GM23248 (cell line): Measurements from ENCODE around the gene NHLRC4. TPM values are rescaled to one million over a fixed set of nuclear protein-coding genes. Genes with fewer than 3 reads are reported as not detected.

Experiments
- DNase-seq: peaks from one replicate; pipeline ENCODE4 v3.0.0-alpha.2; 2015
- H2AFZ ChIP-seq: fragments of 200-600 bp; sonication (generic); 2 replicates; pipeline ENCODE4 v1.6.1; 2016; ENCODE audit warnings: antibody characterized with exemption
- H3F3A ChIP-seq: fragments of 200-600 bp; sonication (generic); 2 replicates; pipeline ENCODE4 v1.6.1; 2016; ENCODE audit warnings: mild to moderate bottlenecking, antibody characterized with exemption, mixed run types; ENCODE audit not compliant: insufficient read depth
- H3K27ac ChIP-seq: fragments of 200-600 bp; sonication (generic); 2 replicates; pipeline ENCODE4 v1.5.1; 2016; ENCODE audit warnings: mild to moderate bottlenecking
- H3K27me3 ChIP-seq: fragments of 200-600 bp; sonication (generic); replicated peaks from 2 replicates; pipeline ENCODE4 v1.6.1; 2016; ENCODE audit warnings: mild to moderate bottlenecking; ENCODE audit not compliant: insufficient read depth
- H3K36me3 ChIP-seq: fragments of 200-600 bp; sonication (generic); 2 replicates; pipeline ENCODE4 v1.6.1; 2016; ENCODE audit warnings: low read depth, mild to moderate bottlenecking
- H3K4me1 ChIP-seq: fragments of 200-600 bp; sonication (generic); 2 replicates; pipeline ENCODE4 v1.6.1; 2016; ENCODE audit warnings: mild to moderate bottlenecking; ENCODE audit not compliant: insufficient read depth
- H3K4me2 ChIP-seq: fragments of 200-600 bp; sonication (generic); one replicate; pipeline ENCODE4 v1.6.1; 2016; ENCODE audit warnings: mild to moderate bottlenecking; ENCODE audit not compliant: unreplicated experiment
- H3K4me3 ChIP-seq: fragments of 200-600 bp; sonication (generic); 2 replicates; pipeline ENCODE4 v1.5.1; 2016; ENCODE audit warnings: mild to moderate bottlenecking
- H3K79me2 ChIP-seq: fragments of 200-600 bp; sonication (generic); 2 replicates; pipeline ENCODE4 v1.6.1; 2016; ENCODE audit warnings: mild to moderate bottlenecking; ENCODE audit not compliant: insufficient read depth
- H3K9ac ChIP-seq: fragments of 200-600 bp; sonication (generic); 2 replicates; pipeline ENCODE4 v1.6.1; 2016; ENCODE audit warnings: mild to moderate bottlenecking
- H3K9me2 ChIP-seq: fragments of 200-600 bp; sonication (generic); 2 replicates; pipeline ENCODE4 v1.6.1; 2016; ENCODE audit warnings: mixed run types, mild to moderate bottlenecking, moderate library complexity; ENCODE audit not compliant: insufficient read depth
- H3K9me3 ChIP-seq: fragments of 200-600 bp; sonication (generic); one replicate; pipeline ENCODE4 v1.6.1; 2017; ENCODE audit warnings: low read depth
- H4K20me1 ChIP-seq: fragments of 200-600 bp; sonication (generic); 2 replicates; pipeline ENCODE4 v1.6.0; 2016; ENCODE audit not compliant: insufficient read depth
- EZH2 ChIP-seq: fragments of 200-600 bp; sonication (generic); IDR thresholded peaks from 2 replicates; pipeline ENCODE4 v1.6.1; 2018; ENCODE audit warnings: antibody characterized with exemption, mild to moderate bottlenecking; ENCODE audit not compliant: insufficient read depth, poor library complexity, severe bottlenecking
- EZH2phosphoT487 ChIP-seq: fragments of 200-600 bp; sonication (generic); IDR thresholded peaks from 2 replicates; pipeline ENCODE4 v1.6.1; 2018; ENCODE audit warnings: antibody characterized with exemption, moderate library complexity, mild to moderate bottlenecking, low read depth; ENCODE audit not compliant: insufficient read depth
- WGBS, 2 experiments: methylation state at CpG; one replicate each; pipeline ENCODE4 v1.1.6; 2015 to 2017; ENCODE audit warnings: low lambda C conversion rate in 2 of 2, low coverage in 1 of 2; ENCODE audit errors: missing lambda C conversion rate in 2 of 2; 5-methylcytosine and 5-hydroxymethylcytosine counted together
- in situ Hi-C: fragments of 300-500 bp; cut with MboI; formaldehyde crosslinking; loops from 2 replicates; pipeline ENCODE4 v1.15.0; 2020
- polyA plus RNA-seq: library from polyadenylated mRNA; unstranded; fragments of >200 nt; fragmentation: Nextera tagmentation; extraction: Ambion mirVana; gene quantifications from 2 replicates; pipeline ENCODE4 v1.2.1, GENCODE V29; 2016
- total RNA-seq: library from RNA; depleted of rRNA; stranded (reverse); fragments of >200 nt; shearing (Covaris generic); gene quantifications from 2 replicates; pipeline ENCODE4 v1.2.3, GENCODE V29; 2014

The NHLRC4 gene
- total and polyA plus RNA-seq, 2 experiments from 2014 or later: 0.11 to 0.20 TPM

- H3K79me2 ChIP-seq: 0 out of 2 replicates have a peak, but pooled peaks cover 4% of the 10 kb centered on the region
- H3K27ac ChIP-seq: no peak overlapping the region
- no peak overlapping the region for H3K4me2 ChIP-seq
- WGBS, 2 experiments: 71 to 74% methylated on average over 25 to 33 of the region's 42 CpGs
- H3K4me1 ChIP-seq: 0 out of 2 replicates have a peak, but pooled peaks cover 4% of the 10 kb centered on the region
- no peak overlapping the region for H3K9ac ChIP-seq
- no peaks in the 10 kb centered on the region for H3K9me2 ChIP-seq
- H3K4me3 ChIP-seq: no peak overlapping the region
- no peaks in the 10 kb centered on the region for H4K20me1 ChIP-seq
- 0 out of 2 replicates have a peak, but pooled peaks cover 5% of the 10 kb centered on the region for H3K27me3 ChIP-seq
- no peak for TF ChIP-seq EZH2phosphoT487
- no peak for TF ChIP-seq EZH2
- no peaks in the 10 kb centered on the region for H3K36me3 ChIP-seq
- H2AFZ ChIP-seq: no peak overlapping the region
- in situ Hi-C loops: no loop called here
- H3K9me3 ChIP-seq: no peaks in the 10 kb centered on the region
- no peaks in the 10 kb centered on the region for H3F3A ChIP-seq
- no peak for DNase-seq
Measured at GRCh38 chr16:564690-565418, 2.0 kb upstream of the NHLRC4 start.

DNA sequence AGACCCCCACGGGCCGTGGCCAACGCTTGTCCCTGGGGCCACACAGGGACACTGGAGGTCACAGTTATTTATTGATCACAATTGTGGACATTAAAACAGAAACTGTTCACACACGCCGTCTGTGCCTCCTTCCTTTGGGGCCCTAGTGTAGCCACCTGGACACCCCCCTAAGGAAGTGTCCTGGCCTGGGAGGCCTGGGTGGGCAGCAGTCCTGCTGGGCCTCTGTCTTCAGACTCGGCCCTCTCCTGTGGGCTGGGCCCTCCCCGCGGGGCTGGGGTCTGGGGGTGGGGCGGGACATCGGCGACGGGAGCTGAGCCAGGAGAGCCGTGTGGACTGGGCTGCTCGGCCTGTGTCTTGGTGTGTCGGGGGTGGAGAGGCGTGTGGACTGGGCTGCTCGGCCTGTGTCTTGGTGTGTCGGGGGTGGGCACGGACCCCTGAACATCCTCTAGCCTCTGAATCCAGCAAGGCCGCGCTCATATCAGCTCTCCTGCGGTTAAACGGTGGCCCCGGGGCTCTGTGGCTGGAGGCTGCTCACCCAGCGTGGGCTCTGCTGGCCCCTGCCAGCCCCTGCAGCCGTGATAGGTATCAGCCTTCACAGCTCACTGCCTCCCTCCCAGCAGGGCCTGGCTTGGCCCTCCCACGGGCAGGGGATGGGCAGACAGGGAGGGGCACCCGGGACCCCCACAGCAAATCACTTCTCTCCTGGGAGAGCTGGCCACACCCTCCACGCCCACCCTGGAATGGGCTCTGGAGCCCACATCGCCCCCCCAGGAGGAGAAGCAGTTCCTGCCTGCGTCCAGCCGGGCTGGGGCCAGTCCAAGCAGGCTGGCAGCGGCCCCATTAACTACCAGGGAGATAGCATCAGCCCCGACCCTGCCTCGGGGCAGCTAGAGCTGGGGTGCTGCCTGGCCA, 1.1 kb upstream of the NHLRC4 start:
- H3K27ac ChIP-seq: no peak overlapping the region
- DNase-seq: no peak
- no peak overlapping the region for H2AFZ ChIP-seq

DNA sequence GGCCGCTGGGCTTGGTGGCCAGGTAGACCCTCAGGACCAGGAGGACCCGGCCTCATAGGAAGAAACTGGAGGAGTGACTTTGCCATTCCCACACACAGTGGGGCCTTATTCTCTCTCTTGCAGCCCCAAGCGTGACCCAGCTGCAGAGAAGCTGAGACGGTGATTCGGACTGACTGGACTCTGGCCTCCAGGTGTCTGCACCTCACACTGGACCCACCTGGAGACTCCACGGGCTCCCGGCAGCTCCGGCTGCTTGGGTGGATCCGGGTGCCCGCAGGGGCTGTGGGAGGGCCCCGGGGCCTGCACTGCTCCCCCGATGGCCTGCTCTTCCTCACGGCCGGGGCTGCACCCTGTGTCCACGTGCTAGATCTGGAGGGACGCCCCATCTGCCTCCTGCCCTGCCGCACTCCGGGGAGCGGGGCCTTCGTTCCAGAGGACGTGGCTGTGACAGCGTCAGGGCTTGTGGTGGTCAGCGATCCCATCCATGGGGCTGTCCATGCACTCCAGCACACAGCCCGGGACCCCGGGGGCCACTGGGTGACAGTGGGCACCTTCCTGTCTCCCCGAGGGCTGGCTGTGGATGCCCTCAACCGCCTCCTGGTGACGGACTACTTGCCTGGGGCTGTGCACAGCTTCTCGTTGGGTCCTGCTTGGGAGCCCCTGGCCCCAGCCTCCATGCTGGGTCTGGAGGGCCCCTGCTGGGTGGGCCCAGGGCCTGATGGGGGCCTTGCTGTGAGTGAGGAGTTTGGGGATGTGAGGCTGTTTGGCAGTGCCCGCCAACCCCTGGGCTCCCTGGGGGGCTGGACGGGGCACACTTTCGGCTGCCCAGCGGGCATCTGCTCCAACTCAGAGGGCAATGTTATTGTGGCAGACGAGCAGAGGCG, 810 bp downstream of the NHLRC4 start:
- Histone ChIP-seq H4K20me1 (no peaks in the 10 kb centered on the region), H3K9me3 (no peaks in the 10 kb centered on the region), H3K27me3 (no peaks in the 10 kb centered on the region), H3K4me3 (no peak overlapping the region), H3K79me2 (peaks cover 30% of the 10 kb centered on the region), H3F3A (0 out of 2 replicates have a peak, but pooled peaks cover 6% of the 10 kb centered on the region), H3K9me2 (no peaks in the 10 kb centered on the region), H3K9ac (no peak overlapping the region), H3K4me1 (0 out of 2 replicates have a peak, but pooled peaks cover 4% of the 10 kb centered on the region), H2AFZ (no peak overlapping the region), H3K4me2 (no peak overlapping the region), H3K36me3 (no peaks in the 10 kb centered on the region), H3K27ac (no peak overlapping the region)
- TF ChIP-seq EZH2phosphoT487 (no peak), EZH2 (no peak)
- no peak for DNase-seq
- WGBS, 2 experiments: 92 to 94% methylated on average over 29 to 34 of the region's 35 CpGs
- in situ Hi-C loops: no loop called here

More for the DNA sequence above, 1.1 kb upstream of the NHLRC4 start:
- H3K36me3 ChIP-seq: no peaks in the 10 kb centered on the region
- H3K4me2 ChIP-seq: no peak overlapping the region
- WGBS, 2 experiments: 41 to 43% methylated on average over 20 to 33 of the region's 35 CpGs
- no peaks in the 10 kb centered on the region for H4K20me1 ChIP-seq
- 0 out of 2 replicates have a peak, but pooled peaks cover 5% of the 10 kb centered on the region for H3K27me3 ChIP-seq
- H3F3A ChIP-seq: 0 out of 2 replicates have a peak, but pooled peaks cover 6% of the 10 kb centered on the region
- in situ Hi-C loops: no loop called here
- H3K4me1 ChIP-seq: 0 out of 2 replicates have a peak, but pooled peaks cover 4% of the 10 kb centered on the region
- peaks cover 12% of the 10 kb centered on the region for H3K79me2 ChIP-seq
- H3K9me3 ChIP-seq: no peaks in the 10 kb centered on the region
- no peaks in the 10 kb centered on the region for H3K9me2 ChIP-seq
- no peak for TF ChIP-seq EZH2phosphoT487
- no peak for TF ChIP-seq EZH2
- no peak overlapping the region for H3K9ac ChIP-seq
- H3K4me3 ChIP-seq: no peak overlapping the region
